Smooth muscle cell (in vitro differentiated cells): Measurements from ENCODE around the gene SELE. TPM values are rescaled to one million over a fixed set of nuclear protein-coding genes. Genes with fewer than 3 reads are reported as not detected.
"Not testable (repeated sequence)": the region's sequence is repeated elsewhere in the genome, so short reads cannot be mapped to it uniquely, and the experiment has no call there.

Experiments
- DNase-seq: peaks from one replicate; lab custom pipeline; 2025; ENCODE audit not compliant: unreplicated experiment; lab: John Stamatoyannopoulos, UW
- H2AFZ ChIP-seq: fragments of 200-600 bp; sonication (generic); 2 replicates; pipeline ENCODE4 v1.6.0; 2016; ENCODE audit warnings: antibody characterized with exemption, low read depth, mild to moderate bottlenecking
- H3F3A ChIP-seq: fragments of 200-600 bp; sonication (generic); 2 replicates; pipeline ENCODE4 v1.6.0; 2017; ENCODE audit warnings: antibody characterized with exemption, low read depth
- H3K27ac ChIP-seq: fragments of 200-600 bp; sonication (generic); 2 replicates; pipeline ENCODE4 v1.5.1; 2016; ENCODE audit warnings: low read depth, mild to moderate bottlenecking
- H3K27me3 ChIP-seq: fragments of 200-600 bp; sonication (generic); 2 replicates; pipeline ENCODE4 v1.6.1; 2016; ENCODE audit warnings: low read depth, mild to moderate bottlenecking
- H3K36me3 ChIP-seq: fragments of 200-600 bp; sonication (generic); 2 replicates; pipeline ENCODE4 v1.5.1; 2016; ENCODE audit warnings: low read depth
- H3K4me1 ChIP-seq: fragments of 200-600 bp; sonication (generic); 2 replicates; pipeline ENCODE4 v1.5.1; 2016; ENCODE audit warnings: low read depth
- H3K4me2 ChIP-seq: fragments of 200-600 bp; sonication (generic); 2 replicates; pipeline ENCODE4 v1.6.0; 2016; ENCODE audit warnings: mild to moderate bottlenecking
- H3K4me3 ChIP-seq: fragments of 200-600 bp; sonication (generic); 2 replicates; pipeline ENCODE4 v1.5.1; 2016; ENCODE audit warnings: mild to moderate bottlenecking
- H3K79me2 ChIP-seq: fragments of 200-600 bp; sonication (generic); 2 replicates; pipeline ENCODE4 v1.6.0; 2016; ENCODE audit warnings: low read depth, mild to moderate bottlenecking
- H3K9ac ChIP-seq: fragments of 200-600 bp; sonication (generic); 2 replicates; pipeline ENCODE4 v1.6.0; 2016; ENCODE audit warnings: low read depth
- H3K9me3 ChIP-seq: fragments of 200-600 bp; sonication (generic); replicated peaks from 2 replicates; pipeline ENCODE4 v1.5.1; 2016; ENCODE audit warnings: low read depth
- H4K20me1 ChIP-seq: fragments of 200-600 bp; sonication (generic); 2 replicates; pipeline ENCODE4 v1.6.0; 2016; ENCODE audit warnings: low read depth
- CTCF ChIP-seq: fragments of 200-600 bp; sonication (generic); IDR thresholded peaks from 2 replicates; pipeline ENCODE4 v1.5.1; 2017; ENCODE audit warnings: borderline replicate concordance, mild to moderate bottlenecking, antibody characterized with exemption; ENCODE audit not compliant: insufficient read depth, poor library complexity, severe bottlenecking
- WGBS: methylation state at CpG from one replicate; pipeline ENCODE4 v1.1.7; 2016; ENCODE audit warnings: low lambda C conversion rate; 5-methylcytosine and 5-hydroxymethylcytosine counted together
- polyA plus RNA-seq: library from polyadenylated mRNA; unstranded; fragments of >200 nt; fragmentation: Nextera tagmentation; extraction: Ambion mirVana; gene quantifications from 2 replicates; pipeline ENCODE4 v1.2.1, GENCODE V29; 2016
- total RNA-seq: library from RNA; depleted of rRNA; stranded (reverse); fragments of >200 nt; gene quantifications from 2 replicates; pipeline ENCODE4 v1.2.3, GENCODE V29; 2014

SELE gene
- total and polyA plus RNA-seq, 2 experiments from 2014 or later = 0.05 TPM; not detected in 1

GRCh38 chr1:169723763-169724162 is 10.1 kb downstream of the SELE start:
- H3F3A ChIP-seq = no peaks in the 10 kb centered on the region
- no peak for DNase-seq
- no peak overlapping the region for H3K27ac ChIP-seq
- no peak overlapping the region for H3K9ac ChIP-seq
- no peak for TF ChIP-seq CTCF
- no peaks in the 10 kb centered on the region for H3K27me3 ChIP-seq
- no peak overlapping the region for H3K4me2 ChIP-seq
- no peaks in the 10 kb centered on the region for H3K79me2 ChIP-seq
- no peaks in the 10 kb centered on the region for H3K36me3 ChIP-seq
- 62% methylated on average over 2 of the region's 2 CpGs for WGBS
- peak overlapping the region; percentile 52 for H2AFZ ChIP-seq
- no peak overlapping the region for H3K4me3 ChIP-seq
- H3K9me3 ChIP-seq = no peaks in the 10 kb centered on the region
- H4K20me1 ChIP-seq = no peaks in the 10 kb centered on the region
- H3K4me1 ChIP-seq = no peaks in the 10 kb centered on the region

- Histone ChIP-seq H3K4me2 (peak overlapping the region; percentile 17), H3K36me3 (no peaks in the 10 kb centered on the region), H3K9me3 (no peaks in the 10 kb centered on the region), H3F3A (no peaks in the 10 kb centered on the region), H3K27me3 (no peaks in the 10 kb centered on the region), H3K4me3 (no peak overlapping the region), H3K4me1 (no peaks in the 10 kb centered on the region), H4K20me1 (no peaks in the 10 kb centered on the region), H3K9ac (no peak overlapping the region), H3K27ac (no peak overlapping the region), H3K79me2 (no peaks in the 10 kb centered on the region), H2AFZ (peak overlapping the region; percentile 52)
- TF ChIP-seq CTCF = no peak
- no peak for DNase-seq
Observed at GRCh38 chr1:169722779-169723178, 11.1 kb downstream of the SELE start.

- 90% methylated on average over 2 of the region's 2 CpGs for WGBS
Observed at GRCh38 chr1:169715100-169715499, 18.8 kb downstream of the SELE start.

GRCh38 chr1:169713090-169713489 is 20.8 kb downstream of the SELE start:
- H3K27me3 ChIP-seq, H3K79me2 ChIP-seq, DNase-seq, H3K9me3 ChIP-seq, H4K20me1 ChIP-seq, H3K4me2 ChIP-seq, H3K4me3 ChIP-seq, H3K36me3 ChIP-seq, H3K27ac ChIP-seq, H3F3A ChIP-seq, H2AFZ ChIP-seq, H3K9ac ChIP-seq, H3K4me1 ChIP-seq: not testable (repeated sequence)
- 90% methylated on average over 5 of the region's 5 CpGs for WGBS

More at GRCh38 chr1:169715100-169715499, 18.8 kb downstream of the SELE start:
- H3K4me2 ChIP-seq, H3K9me3 ChIP-seq, H4K20me1 ChIP-seq, H3K79me2 ChIP-seq, H3K27me3 ChIP-seq, H3K36me3 ChIP-seq, H3F3A ChIP-seq, H3K27ac ChIP-seq, H2AFZ ChIP-seq, DNase-seq, H3K9ac ChIP-seq, H3K4me3 ChIP-seq, H3K4me1 ChIP-seq: not testable (repeated sequence)

- DNase-seq = no peak
- Histone ChIP-seq H3K4me1 (no peaks in the 10 kb centered on the region), H3K9ac (no peak overlapping the region), H4K20me1 (no peaks in the 10 kb centered on the region), H3K4me3 (no peak overlapping the region), H3K27me3 (no peaks in the 10 kb centered on the region), H3K36me3 (no peaks in the 10 kb centered on the region), H3K4me2 (peak overlapping the region; percentile 83), H3F3A (no peaks in the 10 kb centered on the region), H3K27ac (no peak overlapping the region), H3K9me3 (no peaks in the 10 kb centered on the region), H3K79me2 (no peaks in the 10 kb centered on the region), H2AFZ (peak overlapping the region; percentile 79)
- TF ChIP-seq CTCF = no peak
- WGBS = 99% methylated on average over 2 of the region's 2 CpGs
Observed at GRCh38 chr1:169712309-169712631, 21.6 kb downstream of the SELE start.
